PC-9 (cell line): ENCODE measurements around the gene EDN1. TPM values are rescaled to one million over a fixed set of nuclear protein-coding genes. Genes with fewer than 3 reads are reported as not detected.

Source experiments
- BruUV-seq: library from RNA; stranded (reverse); fragments of 400-500 nt; replicated peaks from 2 replicates; lab custom pipeline; 2021; lab: Mats Ljungman, UMichigan
- CTCF ChIA-PET: fragments of 300-600 bp; sonication (Branson Sonifier 250); formaldehyde crosslinking; loops from one replicate; lab custom pipeline; 2022; ENCODE audit warnings: antibody characterized with exemption; lab: Charles Lee
- POLR2A ChIA-PET: fragments of 300-600 bp; sonication (Branson Sonifier 250); formaldehyde crosslinking; loops from one replicate; lab custom pipeline; 2022; ENCODE audit warnings: antibody characterized with exemption; ENCODE audit not compliant: unreplicated experiment; lab: Charles Lee
- DNase-seq, 2 experiments: peaks; one replicate each; pipeline versions ENCODE4 v3.0.0 to v3.0.0-alpha.2; 2015 to 2022; ENCODE audit warnings: mixed read lengths in 1 of 2
- H2AFZ ChIP-seq: fragments of 200-600 bp; sonication (generic); 2 replicates; pipeline ENCODE4 v1.8.1; 2017; ENCODE audit warnings: antibody characterized with exemption
- H3F3A ChIP-seq: fragments of 200-600 bp; sonication (generic); 2 replicates; pipeline ENCODE4 v1.8.1; 2017; ENCODE audit warnings: antibody characterized with exemption, mild to moderate bottlenecking, low read depth; ENCODE audit not compliant: insufficient read depth
- H3K27ac ChIP-seq: fragments of 200-600 bp; sonication (generic); 2 replicates; pipeline ENCODE4 v1.6.1; 2016; ENCODE audit warnings: mixed run types
- H3K27me3 ChIP-seq: fragments of 200-600 bp; sonication (generic); 2 replicates; pipeline ENCODE4 v1.6.1; 2016; ENCODE audit warnings: low read depth, mixed run types; ENCODE audit not compliant: insufficient read depth
- H3K36me3 ChIP-seq: fragments of 200-600 bp; sonication (generic); 2 replicates; pipeline ENCODE4 v1.6.1; 2016; ENCODE audit warnings: low read depth, mixed run types
- H3K4me1 ChIP-seq: fragments of 200-600 bp; sonication (generic); replicated peaks from 2 replicates; pipeline ENCODE4 v1.6.1; 2016; ENCODE audit warnings: mixed run types; ENCODE audit not compliant: insufficient read depth
- H3K4me2 ChIP-seq: fragments of 200-600 bp; sonication (generic); 2 replicates; pipeline ENCODE4 v1.6.1; 2017; ENCODE audit warnings: mixed run types
- H3K4me3 ChIP-seq: fragments of 200-600 bp; sonication (generic); 2 replicates; pipeline ENCODE4 v1.6.1; 2016; ENCODE audit warnings: mixed run types
- H3K79me2 ChIP-seq: fragments of 200-600 bp; sonication (generic); 2 replicates; pipeline ENCODE4 v1.6.1; 2017; ENCODE audit warnings: low read depth, mixed run types
- H3K9me2 ChIP-seq: fragments of 200-600 bp; sonication (generic); 2 replicates; pipeline ENCODE4 v1.8.1; 2017; ENCODE audit warnings: mild to moderate bottlenecking; ENCODE audit not compliant: insufficient read depth
- H3K9me3 ChIP-seq: fragments of 200-600 bp; sonication (generic); 2 replicates; pipeline ENCODE4 v1.8.1; 2016; ENCODE audit warnings: low read depth; ENCODE audit not compliant: insufficient read depth
- H4K20me1 ChIP-seq: fragments of 200-600 bp; sonication (generic); 2 replicates; pipeline ENCODE4 v1.8.1; 2017; ENCODE audit not compliant: insufficient read depth
- CTCF ChIP-seq: fragments of 200-600 bp; sonication (generic); conservative IDR thresholded peaks from 2 replicates; pipeline ENCODE4 v1.6.1; 2017; ENCODE audit warnings: mixed run types, antibody characterized with exemption, mild to moderate bottlenecking, moderate library complexity
- EZH2 ChIP-seq: fragments of 200-600 bp; sonication (generic); IDR thresholded peaks from 2 replicates; pipeline ENCODE4 v1.8.0; 2017; ENCODE audit warnings: antibody characterized with exemption, low read depth
- intact Hi-C: fragments of 100-400 bp; cut with micrococcal nuclease; formaldehyde crosslinking; loops from one replicate; pipeline ENCODE4 v1.10.0; 2022; ENCODE audit not compliant: unreplicated experiment
- total RNA-seq: library from RNA; stranded (reverse); gene quantifications from 2 replicates; pipeline ENCODE4 v1.2.3, GENCODE V29; 2021

EDN1 gene
- total RNA-seq, 1 experiment from 2014 or later: 3.3 TPM

GRCh38 chr6:12291839-12292604 lies 1.9 kb downstream of the EDN1 start:
- BruUV-seq: no TSS peak
- H3K4me2 ChIP-seq: peak overlapping the region; percentile 90
- H3K4me3 ChIP-seq: peak overlapping the region; percentile 72
- H2AFZ ChIP-seq: no peak overlapping the region
- H3K4me1 ChIP-seq: peaks cover 50% of the 10 kb centered on the region
- peaks cover 20% of the 10 kb centered on the region for H3K79me2 ChIP-seq
- POLR2A ChIA-PET: interaction anchor here (0.9 to 2.8 kb wide), 2 partner anchors 22 to 659 kb away, joined by 10 to 87 read pairs; no protein-coding TSS in a partner anchor
- intact Hi-C loops: loop anchor here (1.0 to 5.0 kb wide), 5 partner anchors 33 to 311 kb away; no protein-coding TSS in a partner anchor
- H3K9me3 ChIP-seq: no peaks in the 10 kb centered on the region
- peak; percentile 52 to 75 for DNase-seq
- no peaks in the 10 kb centered on the region for H4K20me1 ChIP-seq
- H3K27me3 ChIP-seq: no peaks in the 10 kb centered on the region
- no peaks in the 10 kb centered on the region for H3K9me2 ChIP-seq
- H3K36me3 ChIP-seq: peaks cover 28% of the 10 kb centered on the region
- CTCF ChIA-PET: interaction anchor here (0.7 to 1.4 kb wide), 4 partner anchors 22 to 314 kb away, joined by 3 to 8 read pairs (median 5); no protein-coding TSS in a partner anchor
- peak overlapping the region; percentile 92 for H3K27ac ChIP-seq
- TF ChIP-seq CTCF (peak; percentile 50; the same call in 1 of the 2 replicates), EZH2 (no peak)
- H3F3A ChIP-seq: peaks cover 55% of the 10 kb centered on the region

GRCh38 chr6:12293235-12293930 lies 3.2 kb downstream of the EDN1 start:
- no peak overlapping the region for H2AFZ ChIP-seq
- CTCF ChIA-PET: no interaction called here
- no peak for DNase-seq
- H3K27me3 ChIP-seq: no peaks in the 10 kb centered on the region
- no peaks in the 10 kb centered on the region for H3K9me2 ChIP-seq
- POLR2A ChIA-PET: interaction anchor here (0.7 kb wide), 1 partner anchor 31 kb away, joined by 3 read pairs; no protein-coding TSS in a partner anchor
- intact Hi-C loops: loop anchor here (5.0 kb wide), 1 partner anchor 79 kb away; no protein-coding TSS in a partner anchor
- H3K9me3 ChIP-seq: no peaks in the 10 kb centered on the region
- H3K4me2 ChIP-seq: peak overlapping the region; percentile 90
- peaks cover 39% of the 10 kb centered on the region for H3K4me1 ChIP-seq
- H3K36me3 ChIP-seq: peaks cover 35% of the 10 kb centered on the region
- H4K20me1 ChIP-seq: no peaks in the 10 kb centered on the region
- H3F3A ChIP-seq: peaks cover 41% of the 10 kb centered on the region
- TF ChIP-seq EZH2 (no peak), CTCF (no peak)
- peaks cover 20% of the 10 kb centered on the region for H3K79me2 ChIP-seq
- BruUV-seq: no TSS peak
- H3K4me3 ChIP-seq: no peak overlapping the region
- H3K27ac ChIP-seq: no peak overlapping the region
